H1 (cell line): ENCODE results near the gene FAIM2. TPM values are rescaled to one million over a fixed set of nuclear protein-coding genes. Genes with fewer than 3 reads are reported as not detected.

ENCODE experiments used
- CTCF ChIA-PET: fragments of 300-600 bp; sonication (Branson Sonifier 250); formaldehyde crosslinking; loops from one replicate; lab custom pipeline; 2021; ENCODE audit not compliant: partially characterized antibody; lab: Charles Lee
- POLR2A ChIA-PET: fragments of 300-600 bp; sonication (Branson Sonifier 250); formaldehyde crosslinking; loops from one replicate; lab custom pipeline; 2021; ENCODE audit warnings: inconsistent platforms; ENCODE audit not compliant: partially characterized antibody; lab: Charles Lee
- DNase-seq, 2 experiments: peaks; one replicate each; pipeline versions ENCODE4 v3.0.0 to v3.0.0-alpha.2; 2010 to 2022; ENCODE audit warnings: low spot score in 2 of 2, low read depth in 1 of 2, mixed read lengths in 1 of 2
- FAIRE-seq: peaks from 2 replicates; lab custom pipeline; 2011; peaks lifted over from hg19 to GRCh38; lab: Jason Lieb, UNC
- H2AFZ ChIP-seq: 2 replicates; pipeline ENCODE4 v1.8.1; 2012; ENCODE audit warnings: low read length, inconsistent platforms
- H2AK5ac ChIP-seq: 2 replicates; pipeline ENCODE4 v1.6.1; 2013; ENCODE audit warnings: low read depth, low read length
- H2BK120ac ChIP-seq: replicated peaks from 2 replicates; pipeline ENCODE3; 2013; ENCODE audit warnings: low read depth, low read length, inconsistent platforms
- H2BK12ac ChIP-seq: 2 replicates; pipeline ENCODE4 v1.6.1; 2013; ENCODE audit warnings: low read depth, low read length
- H2BK15ac ChIP-seq: 2 replicates; pipeline ENCODE4 v1.6.1; 2013; ENCODE audit warnings: low read length
- H2BK20ac ChIP-seq: 2 replicates; pipeline ENCODE4 v1.6.1; 2013; ENCODE audit warnings: low read length
- H2BK5ac ChIP-seq: 2 replicates; pipeline ENCODE4 v1.6.1; 2013; ENCODE audit warnings: low read depth, low read length
- H3K14ac ChIP-seq: 2 replicates; pipeline ENCODE4 v1.6.1; 2013; ENCODE audit warnings: inconsistent platforms; ENCODE audit not compliant: insufficient read length
- H3K18ac ChIP-seq: 2 replicates; pipeline ENCODE4 v1.6.1; 2013; ENCODE audit warnings: low read length; ENCODE audit errors: extremely low read depth
- H3K23ac ChIP-seq: 2 replicates; pipeline ENCODE4 v1.6.1; 2013; ENCODE audit warnings: inconsistent platforms; ENCODE audit not compliant: insufficient read length
- H3K23me2 ChIP-seq: 2 replicates; pipeline ENCODE4 v1.6.1; 2013; ENCODE audit warnings: low read depth, low read length
- H3K27ac ChIP-seq: 2 replicates; pipeline ENCODE4 v1.6.1; 2011; ENCODE audit warnings: low read depth, low read length, inconsistent platforms
- H3K27me3 ChIP-seq, 4 experiments: replicated peaks in 1 of 4; 1 replicate in 1 of 4; 2 replicates in 3 of 4; pipeline versions ENCODE4 v1.6.1 to v1.8.1; 2011 to 2013; ENCODE audit warnings: low read length in 3 of 4, mild to moderate bottlenecking in 3 of 4, inconsistent platforms in 2 of 4, mixed read lengths in 2 of 4, moderate library complexity in 1 of 4; ENCODE audit not compliant: control insufficient read depth in 3 of 4, insufficient read depth in 3 of 4; ENCODE audit errors: extremely low read depth in 1 of 4
- H3K36me3 ChIP-seq, 4 experiments: 2 replicates each; pipeline versions ENCODE4 v1.6.1 to v1.8.1; 2011 to 2013; ENCODE audit warnings: mild to moderate bottlenecking in 4 of 4, low read length in 3 of 4, moderate library complexity in 2 of 4, control low read depth in 1 of 4, inconsistent platforms in 1 of 4; ENCODE audit not compliant: insufficient read depth in 4 of 4, control insufficient read depth in 2 of 4
- H3K4ac ChIP-seq: replicated peaks from 2 replicates; pipeline ENCODE3; 2013; ENCODE audit warnings: low read length, low read depth, mixed read lengths, inconsistent platforms; ENCODE audit not compliant: insufficient read length
- H3K4me1 ChIP-seq, 4 experiments: replicated peaks in 1 of 4; 1 replicate in 1 of 4; 2 replicates in 3 of 4; pipeline versions ENCODE4 v1.6.1 to v1.8.1; 2011 to 2013; ENCODE audit warnings: low read length in 3 of 4, inconsistent platforms in 2 of 4, mixed read lengths in 1 of 4; ENCODE audit not compliant: insufficient read depth in 4 of 4, control insufficient read depth in 3 of 4
- H3K4me2 ChIP-seq, 2 experiments: 2 replicates each; pipeline versions ENCODE4 v1.6.1 to v1.8.1; 2011 to 2013; ENCODE audit warnings: low read depth in 2 of 2, low read length in 2 of 2, control low read depth in 1 of 2, inconsistent platforms in 1 of 2, mild to moderate bottlenecking in 1 of 2; ENCODE audit not compliant: insufficient read depth in 1 of 2
- H3K4me3 ChIP-seq, 4 experiments: fragments of 200-600, 300-600 bp in 1 of 4; sonication (generic), shearing (Covaris generic), sonication (Bioruptor Twin) in 1 of 4; 2 replicates each; pipeline versions ENCODE4 v1.5.1 to v1.8.1; 2011 to 2016; ENCODE audit warnings: low read length in 4 of 4, low read depth in 3 of 4, control low read depth in 2 of 4, inconsistent platforms in 2 of 4, mild to moderate bottlenecking in 2 of 4, mixed read lengths in 1 of 4, moderate library complexity in 1 of 4; ENCODE audit not compliant: insufficient read depth in 2 of 4; ENCODE audit errors: extremely low read depth in 1 of 4
- H3K56ac ChIP-seq: replicated peaks from 2 replicates; pipeline ENCODE3; 2013; ENCODE audit warnings: low read depth, mild to moderate bottlenecking, mixed read lengths, low read length, inconsistent platforms; ENCODE audit not compliant: insufficient read length
- H3K79me1 ChIP-seq: 2 replicates; pipeline ENCODE4 v1.6.1; 2013; ENCODE audit warnings: low read depth, low read length, control low read depth
- H3K79me2 ChIP-seq, 2 experiments: 2 replicates each; pipeline versions ENCODE4 v1.6.1 to v1.8.1; 2012 to 2013; ENCODE audit warnings: low read length in 2 of 2, mild to moderate bottlenecking in 2 of 2, inconsistent platforms in 1 of 2; ENCODE audit not compliant: insufficient read depth in 2 of 2, control insufficient read depth in 1 of 2
- H3K9ac ChIP-seq, 4 experiments: replicated peaks in 1 of 4; 1 replicate in 1 of 4; 2 replicates in 3 of 4; pipeline versions ENCODE4 v1.6.1 to v1.8.1; 2011 to 2013; ENCODE audit warnings: low read depth in 3 of 4, low read length in 3 of 4, control low read depth in 2 of 4, mild to moderate bottlenecking in 2 of 4, moderate library complexity in 2 of 4, inconsistent platforms in 1 of 4; ENCODE audit errors: extremely low read depth in 1 of 4
- H3K9me3 ChIP-seq, 2 experiments: 2 replicates each; pipeline versions ENCODE4 v1.6.1 to v1.8.1; 2012 to 2013; ENCODE audit warnings: mild to moderate bottlenecking in 2 of 2, moderate library complexity in 2 of 2, control low read depth in 1 of 2, inconsistent platforms in 1 of 2, low read depth in 1 of 2, low read length in 1 of 2, mixed read lengths in 1 of 2; ENCODE audit not compliant: insufficient read depth in 2 of 2
- H4K20me1 ChIP-seq, 2 experiments: replicated peaks in 1 of 2; 2 replicates each; pipeline versions ENCODE3 to v1.8.1; 2011 to 2013; ENCODE audit warnings: inconsistent platforms in 2 of 2, low read length in 2 of 2, mild to moderate bottlenecking in 1 of 2; ENCODE audit not compliant: insufficient read depth in 2 of 2, control insufficient read depth in 1 of 2
- H4K5ac ChIP-seq: 2 replicates; pipeline ENCODE4 v1.6.1; 2013; ENCODE audit warnings: low read length, low read depth, mixed read lengths, inconsistent platforms; ENCODE audit not compliant: insufficient read length
- H4K8ac ChIP-seq: 2 replicates; pipeline ENCODE4 v1.8.0; 2013; ENCODE audit warnings: mild to moderate bottlenecking, moderate library complexity, low read length, inconsistent platforms; ENCODE audit not compliant: insufficient read depth; ENCODE audit errors: extremely low read depth
- H4K91ac ChIP-seq: replicated peaks from 2 replicates; pipeline ENCODE3; 2013; ENCODE audit warnings: low read length, mixed read lengths, inconsistent platforms; ENCODE audit not compliant: insufficient read length
- CTCF ChIP-seq, 3 experiments: IDR thresholded peaks; 1 replicate in 2 of 3; 2 replicates in 1 of 3; pipeline versions ENCODE4 v1.5.1 to v1.6.1; 2011; ENCODE audit warnings: low read length in 3 of 3, mild to moderate bottlenecking in 3 of 3, inconsistent platforms in 2 of 3, low read depth in 1 of 3, moderate library complexity in 1 of 3; ENCODE audit not compliant: insufficient read depth in 1 of 3; ENCODE audit errors: control extremely low read depth in 1 of 3
- EP300 ChIP-seq, 2 experiments: IDR thresholded peaks; 1 replicate in 1 of 2; 2 replicates in 1 of 2; pipeline ENCODE4 v1.6.1; 2011 to 2012; ENCODE audit warnings: low read depth in 2 of 2, low read length in 2 of 2, mild to moderate bottlenecking in 2 of 2, borderline replicate concordance in 1 of 2, inconsistent platforms in 1 of 2, moderate library complexity in 1 of 2
- JUND ChIP-seq: IDR thresholded peaks from 2 replicates; pipeline ENCODE4 v1.6.1; 2011; ENCODE audit warnings: mild to moderate bottlenecking, improper control_type of control experiment, low read length
- NRF1 ChIP-seq: IDR thresholded peaks from 2 replicates; pipeline ENCODE4 v1.6.1; 2011; ENCODE audit warnings: mild to moderate bottlenecking, low read depth, low read length, improper control_type of control experiment
- TAF1 ChIP-seq: IDR thresholded peaks from 2 replicates; pipeline ENCODE4 v1.6.1; 2011; ENCODE audit warnings: mild to moderate bottlenecking, low read depth, low read length
- TBP ChIP-seq: IDR thresholded peaks from 2 replicates; pipeline ENCODE4 v1.6.1; 2011; ENCODE audit warnings: low read depth, low read length, improper control_type of control experiment
- WGBS, 2 experiments: shearing (Covaris generic) in 1 of 2; methylation state at CpG; one replicate each; pipeline versions ENCODE4 v1.1.6 to v1.1.7; 2013 to 2015; ENCODE audit warnings: low lambda C conversion rate in 2 of 2, mixed read lengths in 2 of 2, inconsistent platforms in 1 of 2, low coverage in 1 of 2, missing lambda C conversion rate in 1 of 2; ENCODE audit not compliant: insufficient replicate concordance in 2 of 2, insufficient coverage in 1 of 2, insufficient read length in 1 of 2; ENCODE audit errors: extremely low coverage in 1 of 2, missing lambda C conversion rate in 1 of 2; 5-methylcytosine and 5-hydroxymethylcytosine counted together
- polyA plus RNA-seq, 7 experiments: library from polyadenylated mRNA; depleted of rRNA in 3 of 7; stranded (reverse) in 5 of 7; unstranded in 2 of 7; fragments of >200 nt in 5 of 7; fragments of 200-250 nt in 2 of 7; gene quantifications; 1 replicate in 5 of 7; 2 replicates in 1 of 7; 4 replicates in 1 of 7; pipeline versions ENCODE4 v1.2.1 to v1.2.3, GENCODE V29; 2011 to 2013; ENCODE audit warnings: missing spikeins in 2 of 7, mixed read lengths in 2 of 7
- total RNA-seq: library from RNA; stranded (reverse); fragmentation: NEBNext Ultra II Directional; extraction: Animal tissue kit (Norgen Biotek cat#: 25700); gene quantifications from 2 replicates; pipeline ENCODE4 v1.2.1, GENCODE V29; 2021

The FAIM2 gene
- total and polyA plus RNA-seq, 2 of the 8 experiments (the other 6 are each of a cell fraction or from before 2014, with no cell fraction given) = 0.89 to 1.3 TPM

DNA sequence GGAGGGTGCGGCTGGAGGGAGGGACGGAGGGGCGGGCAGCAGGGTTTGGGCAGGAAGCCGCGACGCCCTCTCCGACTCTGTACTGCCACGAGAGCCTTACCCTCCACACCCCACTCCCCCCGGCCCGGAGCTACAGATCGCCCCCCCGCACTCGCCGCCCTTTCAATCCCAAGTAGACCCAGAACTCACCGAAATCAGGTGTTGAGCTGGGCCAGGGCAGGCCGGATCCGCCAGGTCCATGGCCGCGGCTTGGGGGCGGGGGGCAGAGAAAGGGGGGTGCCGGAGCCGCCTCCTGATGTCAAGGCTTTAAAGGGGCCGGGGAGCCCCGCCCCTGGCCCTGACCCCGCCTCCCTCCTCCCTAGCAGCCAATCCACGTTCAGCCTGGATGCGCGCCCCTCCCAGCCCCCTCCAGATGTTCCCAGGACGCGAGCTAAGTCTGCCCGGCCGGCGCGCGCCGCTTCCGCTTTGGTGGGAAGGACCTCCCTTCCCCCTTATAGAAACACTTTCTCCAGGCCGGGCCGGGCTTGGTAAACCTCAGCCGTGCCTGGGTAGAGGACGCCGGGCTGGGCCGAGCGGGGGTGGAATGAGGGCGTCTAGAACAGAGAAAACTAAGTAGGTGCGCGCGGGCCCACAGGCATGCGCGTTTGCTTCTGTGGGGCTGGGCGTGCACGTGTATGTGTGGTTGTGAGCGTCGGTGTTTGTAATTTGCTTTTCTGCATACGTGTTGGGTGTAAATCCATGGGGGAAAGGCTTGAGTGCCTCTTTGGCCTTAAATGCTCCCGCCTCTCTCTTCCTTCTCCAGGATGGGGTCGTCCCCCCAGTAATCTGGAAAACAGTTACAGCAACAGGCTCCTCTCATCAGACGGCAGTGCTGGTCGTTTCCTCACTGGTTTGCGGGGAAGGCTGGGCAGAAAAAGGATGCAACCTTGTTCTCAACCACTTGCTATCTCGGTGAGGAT is 75.3 kb downstream of the FAIM2 start, which contains the start of gene NCKAP5L:
NCKAP5L (minus strand) TSS at position 281 of the 959 bp plus-strand sequence. CDS start 24,369 bp downstream, outside the sequence.
- Histone ChIP-seq H4K8ac (peak within 1 kb of the TSS; percentile 71), H2BK12ac (peak within 1 kb of the TSS; percentile 93), H3K9ac (peak within 1 kb of the TSS; percentile 58 to 78 (median 76)), H3K23me2 (peaks cover 13% of the 10 kb centered on the region), H4K91ac (peak within 1 kb of the TSS; percentile 61), H3K18ac (peak within 1 kb of the TSS; percentile 62), H2BK5ac (peak within 1 kb of the TSS; percentile 84), H3K4me1 (peaks cover 3 to 27% (median 18%) of the 10 kb centered on the region in 4 experiments), H3K27ac (peak within 1 kb of the TSS; percentile 78), H3K23ac (no peak within 1 kb of the TSS), H3K79me1 (peaks cover 13% of the 10 kb centered on the region; the same call in 1 of the 2 replicates), H3K36me3 (no peaks in the 10 kb centered on the region; a peak in 1 of 8 replicates), H2BK120ac (peak within 1 kb of the TSS; percentile 8), H3K27me3 (no peaks in the 10 kb centered on the region), H4K5ac (peak within 1 kb of the TSS; percentile 90), H4K20me1 (peaks cover 15 to 21% of the 10 kb centered on the region in 2 experiments), H2BK15ac (no peak within 1 kb of the TSS; the same call in 1 of the 2 replicates), H3K9me3 (no peaks in the 10 kb centered on the region), H2AK5ac (peak within 1 kb of the TSS; percentile 54; the same call in 1 of the 2 replicates), H3K4ac (peak within 1 kb of the TSS; percentile 44), H3K14ac (peak within 1 kb of the TSS; percentile 32), H3K56ac (peak within 1 kb of the TSS; percentile 47), H3K4me3 (peak within 1 kb of the TSS; percentile 77 to 90 (median 84)), H3K4me2 (peak within 1 kb of the TSS; percentile 81 to 96), H3K79me2 (peaks cover 8 to 34% of the 10 kb centered on the region in 2 experiments; a peak in 3 of 4 replicates), H2BK20ac (0 out of 2 replicates have a peak within 1 kb of the TSS, but pooled peaks have one; percentile 13), H2AFZ (peak within 1 kb of the TSS; percentile 76)
- DNase-seq (peak; percentile 90 to 96), FAIRE-seq (no peak)
- 2% methylated on average over 34 of the region's 61 CpGs; no CpG with 5 or more reads in 1 of the 2 experiments for WGBS, 2 experiments
- ChIA-PET POLR2A (interaction anchor here (0.6 to 5.6 kb wide), 26 partner anchors 8 to 461 kb away, joined by 3 to 59 read pairs (median 4); partner anchors contain the start of genes BCDIN3D, FMNL3, SPATS2 and TMBIM6), CTCF (interaction anchor here (0.9 to 6.0 kb wide), 13 partner anchors 7 to 64 kb away, joined by 3 to 30 read pairs (median 4); no protein-coding TSS in a partner anchor)
- TF ChIP-seq EP300 (IDR thresholded peaks at IDR 0.05; ENCODE audit: borderline replicate concordance in 1 of 2, low read depth in 2 of 2, low read length in 2 of 2) = no peak
- TF ChIP-seq JUND = no peak
- TF ChIP-seq NRF1 = no peak
- no peak for TF ChIP-seq CTCF (IDR thresholded peaks at IDR 0.05; ENCODE audit: control extremely low read depth in 1 of 3, insufficient read depth in 1 of 3, low read depth in 1 of 3, low read length in 3 of 3)
- TF ChIP-seq TBP = peak; percentile 74; the same call in 1 of the 2 replicates
- peak; percentile 81 for TF ChIP-seq TAF1
